ENCODE results near the gene NTM. TPM values are rescaled to one million over a fixed set of nuclear protein-coding genes. Genes with fewer than 3 reads are reported as not detected.

NTM gene
- total RNA-seq, 1 experiment from 2014 or later, result 9.9 TPM

DNA sequence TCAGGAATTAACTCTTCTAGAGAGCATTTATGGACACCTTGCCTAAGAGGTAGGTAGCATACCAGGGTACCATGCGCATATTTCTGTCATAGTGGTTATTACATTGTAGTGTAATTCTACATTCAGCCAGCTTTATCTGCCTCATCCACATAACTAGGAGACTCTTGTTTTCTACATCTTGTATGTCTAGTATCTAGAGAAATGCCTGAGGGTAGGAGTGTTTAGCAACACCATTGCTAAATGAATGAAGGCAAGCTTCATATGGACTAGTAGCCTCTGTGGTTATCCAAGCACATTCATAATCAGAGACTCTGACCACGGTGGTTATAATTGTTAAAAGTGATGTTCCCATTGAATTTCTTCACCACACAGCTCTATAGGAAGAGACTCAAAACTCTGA lies 107.9 kb downstream of the NTM start:
- Histone ChIP-seq H3K27ac (ENCODE audit: insufficient read length, low read depth, low read length) (no peak overlapping the region), H4K91ac (ENCODE audit: insufficient read length, low read depth, low read length) (no peak overlapping the region), H4K8ac (replicated peaks; ENCODE audit: insufficient read length, low read depth, low read length) (no peak overlapping the region), H2BK120ac (ENCODE audit: low read depth, low read length, poor library complexity, severe bottlenecking) (no peak overlapping the region), H2BK5ac (ENCODE audit: insufficient read length, low read length) (no peak overlapping the region), H3K4ac (ENCODE audit: low read depth, low read length) (no peak overlapping the region), H2AFZ (ENCODE audit: low read length) (no peak overlapping the region), H3K79me1 (ENCODE audit: insufficient read depth, low read depth, low read length, poor library complexity, severe bottlenecking) (no peaks in the 10 kb centered on the region), H3K9me3 (ENCODE audit: control insufficient read depth, low read depth, low read length) (no peaks in the 10 kb centered on the region), H4K20me1 (ENCODE audit: control insufficient read depth, insufficient read depth, insufficient read length) (no peaks in the 10 kb centered on the region), H3K14ac (ENCODE audit: insufficient read depth, low read length) (no peak overlapping the region), H3K4me1 (ENCODE audit: insufficient read depth, low read length) (no peaks in the 10 kb centered on the region), H2BK20ac (ENCODE audit: low read depth, low read length, poor library complexity, severe bottlenecking) (no peak overlapping the region), H2BK12ac (ENCODE audit: insufficient read length, low read depth, low read length) (no peak overlapping the region), H3K4me2 (ENCODE audit: insufficient read depth, insufficient read length, low read length) (no peak overlapping the region), H3K9ac (ENCODE audit: extremely low read depth, insufficient read length, low read length) (no peak overlapping the region), H2BK15ac (ENCODE audit: low read depth, low read length) (no peak overlapping the region), H3K56ac (ENCODE audit: insufficient read length, low read depth, low read length) (no peak overlapping the region), H3K27me3 (ENCODE audit: insufficient read depth, low read length) (no peaks in the 10 kb centered on the region; the same call in 1 of the 2 replicates), H3T11ph (ENCODE audit: low read length) (no peak overlapping the region), H3K23ac (ENCODE audit: insufficient read length, low read depth, low read length) (no peak overlapping the region), H3K79me2 (ENCODE audit: insufficient read depth, low read length) (no peaks in the 10 kb centered on the region), H2AK5ac (ENCODE audit: insufficient read length, low read length) (no peak overlapping the region), H4K5ac (ENCODE audit: insufficient read length, low read depth, low read length) (no peak overlapping the region), H3K18ac (ENCODE audit: insufficient read length, low read depth, low read length) (no peak overlapping the region), H3K23me2 (ENCODE audit: insufficient read length, low read depth, low read length, poor library complexity, severe bottlenecking) (no peaks in the 10 kb centered on the region)
- no peaks in the 10 kb centered on the region; the same call in none of the 2 replicates for H3K27me3 Mint-ChIP-seq (ENCODE audit: low read depth)
- H3K4me1 Mint-ChIP-seq, result peaks cover 4 to 6% of the 10 kb centered on the region in 2 experiments
- H3K4me3 Mint-ChIP-seq, result no peak overlapping the region
- H3K36me3 Mint-ChIP-seq (ENCODE audit: insufficient read depth in 1 of 3, low read depth in 3 of 3), result no peaks in the 10 kb centered on the region
- WGBS (ENCODE audit: extremely low coverage, insufficient read length, low lambda C conversion rate), result no CpG with 5 or more reads among the region's 2 CpGs
- H3K27ac Mint-ChIP-seq, result no peak overlapping the region
- no peaks in the 10 kb centered on the region for H3K9me3 Mint-ChIP-seq
- TF ChIP-seq, protein P1, sequence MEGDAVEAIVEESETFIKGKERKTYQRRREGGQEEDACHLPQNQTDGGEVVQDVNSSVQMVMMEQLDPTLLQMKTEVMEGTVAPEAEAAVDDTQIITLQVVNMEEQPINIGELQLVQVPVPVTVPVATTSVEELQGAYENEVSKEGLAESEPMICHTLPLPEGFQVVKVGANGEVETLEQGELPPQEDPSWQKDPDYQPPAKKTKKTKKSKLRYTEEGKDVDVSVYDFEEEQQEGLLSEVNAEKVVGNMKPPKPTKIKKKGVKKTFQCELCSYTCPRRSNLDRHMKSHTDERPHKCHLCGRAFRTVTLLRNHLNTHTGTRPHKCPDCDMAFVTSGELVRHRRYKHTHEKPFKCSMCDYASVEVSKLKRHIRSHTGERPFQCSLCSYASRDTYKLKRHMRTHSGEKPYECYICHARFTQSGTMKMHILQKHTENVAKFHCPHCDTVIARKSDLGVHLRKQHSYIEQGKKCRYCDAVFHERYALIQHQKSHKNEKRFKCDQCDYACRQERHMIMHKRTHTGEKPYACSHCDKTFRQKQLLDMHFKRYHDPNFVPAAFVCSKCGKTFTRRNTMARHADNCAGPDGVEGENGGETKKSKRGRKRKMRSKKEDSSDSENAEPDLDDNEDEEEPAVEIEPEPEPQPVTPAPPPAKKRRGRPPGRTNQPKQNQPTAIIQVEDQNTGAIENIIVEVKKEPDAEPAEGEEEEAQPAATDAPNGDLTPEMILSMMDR (conservative IDR thresholded peaks at IDR 0.05), result no peak
- no peak for DNase-seq
